ENCODE measurements around the gene PAX5.

PAX5 gene

GRCh38 chr9:36967997-36968396 lies 66.1 kb downstream of the PAX5 start:
- DNase-seq (ENCODE audit: low read depth, low spot score): no peak
- in situ Hi-C loops (cut with HindIII; ENCODE audit: low sequenced_read_pairs): no loop called here
- no peak for TF ChIP-seq CTCF (IDR thresholded peaks at IDR 0.05; ENCODE audit: low read depth, low read length)
- no peak overlapping the region for H3K4me3 ChIP-seq (ENCODE audit: low read depth, low read length)

GRCh38 chr9:36966371-36967097 lies 67.5 kb downstream of the PAX5 start:
- in situ Hi-C loops (cut with HindIII; ENCODE audit: low sequenced_read_pairs): no loop called here
- DNase-seq (ENCODE audit: low read depth, low spot score): no peak

GRCh38 chr9:36964791-36965190 lies 69.3 kb downstream of the PAX5 start:
- in situ Hi-C loops (cut with HindIII; ENCODE audit: low sequenced_read_pairs): no loop called here
- TF ChIP-seq CTCF (IDR thresholded peaks at IDR 0.05; ENCODE audit: low read depth, low read length): no peak
- no peak for DNase-seq (ENCODE audit: low read depth, low spot score)
- H3K4me3 ChIP-seq (ENCODE audit: low read depth, low read length): no peak overlapping the region

More at GRCh38 chr9:36966371-36967097, 67.5 kb downstream of the PAX5 start:
- no peak overlapping the region for H3K4me3 ChIP-seq (ENCODE audit: low read depth, low read length)
- no peak for TF ChIP-seq CTCF (IDR thresholded peaks at IDR 0.05; ENCODE audit: low read depth, low read length)

- H3K4me3 ChIP-seq (ENCODE audit: low read depth, low read length): no peak overlapping the region
- TF ChIP-seq CTCF (IDR thresholded peaks at IDR 0.05; ENCODE audit: low read depth, low read length): no peak
- no peak for DNase-seq (ENCODE audit: low read depth, low spot score)
- in situ Hi-C loops (cut with HindIII; ENCODE audit: low sequenced_read_pairs): no loop called here
Measured at GRCh38 chr9:36963346-36963745, 70.7 kb downstream of the PAX5 start.

GRCh38 chr9:36962691-36963090 lies 71.4 kb downstream of the PAX5 start:
- H3K4me3 ChIP-seq (ENCODE audit: low read depth, low read length): no peak overlapping the region
- TF ChIP-seq CTCF (IDR thresholded peaks at IDR 0.05; ENCODE audit: low read depth, low read length): no peak
- DNase-seq (ENCODE audit: low read depth, low spot score): no peak
- in situ Hi-C loops (cut with HindIII; ENCODE audit: low sequenced_read_pairs): no loop called here

GRCh38 chr9:36961561-36962325 lies 72.3 kb downstream of the PAX5 start:
- no peak for DNase-seq (ENCODE audit: low read depth, low spot score)
- in situ Hi-C loops (cut with HindIII; ENCODE audit: low sequenced_read_pairs): no loop called here
- TF ChIP-seq CTCF (IDR thresholded peaks at IDR 0.05; ENCODE audit: low read depth, low read length): no peak
- no peak overlapping the region for H3K4me3 ChIP-seq (ENCODE audit: low read depth, low read length)

Data from astrocyte of the spinal cord (primary cell).